ENCODE data around the gene PRKAB1. TPM values are rescaled to one million over a fixed set of nuclear protein-coding genes. Genes with fewer than 3 reads are reported as not detected.
A peak's percentile ranks its signal among the peaks of the same experiment; 100 is the strongest.

The PRKAB1 gene
- total and polyA plus RNA-seq, 9 of the 15 experiments (the other 6 are each of a cell fraction or from before 2014, with no cell fraction given), result 32.6 to 94.2 (median 63.8) TPM

GRCh38 chr12:119667577-119668323, at the start of gene PRKAB1 (continued):
- TF ChIP-seq GTF3C2 (IDR thresholded peaks at IDR 0.05; ENCODE audit: borderline replicate concordance, extremely low read depth, insufficient read length) (no peak), ZMIZ1 (IDR thresholded peaks at IDR 0.05; ENCODE audit: low read depth in 2 of 2, low read length in 2 of 2) (peak in 1 of 2 experiments; percentile 63; a peak in 1 of 4 replicates), CBFB (CRISPR knock-in tag; IDR thresholded peaks at IDR 0.05) (no peak), BMI1 (IDR thresholded peaks at IDR 0.05; ENCODE audit: low read length) (peak; percentile 36; the same call in 1 of the 2 replicates), DPF2 (IDR thresholded peaks at IDR 0.05) (0 out of 2 replicates have a peak, but pooled peaks have one; percentile 36), CTCFL (IDR thresholded peaks at IDR 0.05; ENCODE audit: borderline replicate concordance, insufficient read depth, low read depth, low read length, poor library complexity, severe bottlenecking) (peak; percentile 100), HSF4 (CRISPR knock-in tag; IDR thresholded peaks at IDR 0.05; ENCODE audit: borderline replicate concordance) (no peak), RFX5 (IDR thresholded peaks at IDR 0.05; ENCODE audit: low read depth, low read length) (no peak), SRF (CRISPR knock-in tag; IDR thresholded peaks at IDR 0.05) (0 out of 4 replicates have a peak, but pooled peaks of 1 of the 2 experiments have one; percentile 44)

Measured in K562 (cell line).